Neutrophil (primary cell): ENCODE data around the gene TBCD.

ENCODE experiments used
- H3K27ac ChIP-seq: fragments of 200-600 bp; sonication (generic); 2 replicates; pipeline ENCODE4 v1.5.1; 2016; ENCODE audit warnings: mild to moderate bottlenecking, moderate library complexity
- H3K27me3 ChIP-seq: fragments of 200-600 bp; sonication (generic); 2 replicates; pipeline ENCODE4 v1.6.0; 2016; ENCODE audit warnings: mild to moderate bottlenecking
- H3K36me3 ChIP-seq: fragments of 200-600 bp; sonication (generic); 2 replicates; pipeline ENCODE4 v1.5.1; 2017
- H3K4me1 ChIP-seq, 2 experiments: fragments of 200-600 bp in 1 of 2; sonication (generic) in 1 of 2; 1 replicate in 1 of 2; 2 replicates in 1 of 2; pipeline versions ENCODE4 v1.5.1 to v1.6.1; 2013 to 2016; ENCODE audit warnings: low read depth in 1 of 2, low read length in 1 of 2, mild to moderate bottlenecking in 1 of 2, moderate library complexity in 1 of 2; ENCODE audit not compliant: control insufficient read depth in 1 of 2, insufficient read depth in 1 of 2
- H3K4me3 ChIP-seq, 2 experiments: fragments of 200-600 bp in 1 of 2; sonication (generic) in 1 of 2; 1 replicate in 1 of 2; 2 replicates in 1 of 2; pipeline ENCODE4 v1.5.1; 2013 to 2016; ENCODE audit warnings: low read depth in 1 of 2, low read length in 1 of 2, mild to moderate bottlenecking in 1 of 2, moderate library complexity in 1 of 2
- H3K9me3 ChIP-seq: fragments of 200-600 bp; sonication (generic); 2 replicates; pipeline ENCODE4 v1.5.1; 2016
- TF ChIP-seq, protein P1 (sequence below): fragments of 200-600 bp; sonication (generic); IDR thresholded peaks from 2 replicates; pipeline ENCODE4 v1.5.1; 2016; ENCODE audit warnings: antibody characterized with exemption

The TBCD gene

DNA sequence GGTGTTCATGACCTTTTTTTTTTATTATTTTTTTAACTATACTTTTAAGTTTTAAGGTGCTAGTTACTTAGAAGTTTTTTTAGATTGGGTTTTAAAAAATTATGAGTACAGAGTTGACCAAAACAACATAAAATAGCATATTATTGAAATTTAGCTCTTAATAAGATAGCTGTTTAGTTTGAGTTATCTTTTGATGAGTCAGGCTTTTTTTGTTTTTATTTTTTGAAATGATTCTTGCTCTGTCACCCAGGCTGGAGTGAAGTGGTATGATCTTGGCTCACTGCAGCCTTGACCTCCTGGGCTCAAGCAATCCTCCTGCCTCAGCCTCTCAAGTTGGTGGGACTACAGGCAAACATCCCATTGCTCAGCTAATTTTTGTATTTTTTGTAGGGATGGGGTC lies 74.3 kb downstream of the TBCD start:
- TF ChIP-seq, protein P1, sequence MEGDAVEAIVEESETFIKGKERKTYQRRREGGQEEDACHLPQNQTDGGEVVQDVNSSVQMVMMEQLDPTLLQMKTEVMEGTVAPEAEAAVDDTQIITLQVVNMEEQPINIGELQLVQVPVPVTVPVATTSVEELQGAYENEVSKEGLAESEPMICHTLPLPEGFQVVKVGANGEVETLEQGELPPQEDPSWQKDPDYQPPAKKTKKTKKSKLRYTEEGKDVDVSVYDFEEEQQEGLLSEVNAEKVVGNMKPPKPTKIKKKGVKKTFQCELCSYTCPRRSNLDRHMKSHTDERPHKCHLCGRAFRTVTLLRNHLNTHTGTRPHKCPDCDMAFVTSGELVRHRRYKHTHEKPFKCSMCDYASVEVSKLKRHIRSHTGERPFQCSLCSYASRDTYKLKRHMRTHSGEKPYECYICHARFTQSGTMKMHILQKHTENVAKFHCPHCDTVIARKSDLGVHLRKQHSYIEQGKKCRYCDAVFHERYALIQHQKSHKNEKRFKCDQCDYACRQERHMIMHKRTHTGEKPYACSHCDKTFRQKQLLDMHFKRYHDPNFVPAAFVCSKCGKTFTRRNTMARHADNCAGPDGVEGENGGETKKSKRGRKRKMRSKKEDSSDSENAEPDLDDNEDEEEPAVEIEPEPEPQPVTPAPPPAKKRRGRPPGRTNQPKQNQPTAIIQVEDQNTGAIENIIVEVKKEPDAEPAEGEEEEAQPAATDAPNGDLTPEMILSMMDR = no peak
- no peaks in the 10 kb centered on the region for H3K36me3 ChIP-seq
- no peak overlapping the region for H3K27ac ChIP-seq
- no peak overlapping the region for H3K4me3 ChIP-seq
- no peaks in the 10 kb centered on the region for H3K27me3 ChIP-seq
- no peaks in the 10 kb centered on the region for H3K4me1 ChIP-seq
- H3K9me3 ChIP-seq = no peaks in the 10 kb centered on the region

- Histone ChIP-seq H3K36me3 (no peaks in the 10 kb centered on the region), H3K9me3 (no peaks in the 10 kb centered on the region), H3K4me1 (no peaks in the 10 kb centered on the region), H3K27me3 (no peaks in the 10 kb centered on the region), H3K4me3 (no peak overlapping the region), H3K27ac (no peak overlapping the region)
- TF ChIP-seq, protein P1 = no peak
Measured at GRCh38 chr17:82826956-82827355, 75.1 kb downstream of the TBCD start.

GRCh38 chr17:82828875-82829487 lies 77.1 kb downstream of the TBCD start:
- Histone ChIP-seq H3K4me1 (no peaks in the 10 kb centered on the region), H3K27ac (no peak overlapping the region), H3K36me3 (no peaks in the 10 kb centered on the region), H3K27me3 (no peaks in the 10 kb centered on the region), H3K4me3 (no peak overlapping the region), H3K9me3 (no peaks in the 10 kb centered on the region)
- TF ChIP-seq, protein P1 = no peak

GRCh38 chr17:82830249-82830661 lies 78.4 kb downstream of the TBCD start:
- Histone ChIP-seq H3K36me3 (no peaks in the 10 kb centered on the region), H3K4me1 (no peaks in the 10 kb centered on the region), H3K4me3 (no peak overlapping the region), H3K27me3 (no peaks in the 10 kb centered on the region), H3K27ac (no peak overlapping the region), H3K9me3 (no peaks in the 10 kb centered on the region)
- TF ChIP-seq, protein P1 = no peak

DNA sequence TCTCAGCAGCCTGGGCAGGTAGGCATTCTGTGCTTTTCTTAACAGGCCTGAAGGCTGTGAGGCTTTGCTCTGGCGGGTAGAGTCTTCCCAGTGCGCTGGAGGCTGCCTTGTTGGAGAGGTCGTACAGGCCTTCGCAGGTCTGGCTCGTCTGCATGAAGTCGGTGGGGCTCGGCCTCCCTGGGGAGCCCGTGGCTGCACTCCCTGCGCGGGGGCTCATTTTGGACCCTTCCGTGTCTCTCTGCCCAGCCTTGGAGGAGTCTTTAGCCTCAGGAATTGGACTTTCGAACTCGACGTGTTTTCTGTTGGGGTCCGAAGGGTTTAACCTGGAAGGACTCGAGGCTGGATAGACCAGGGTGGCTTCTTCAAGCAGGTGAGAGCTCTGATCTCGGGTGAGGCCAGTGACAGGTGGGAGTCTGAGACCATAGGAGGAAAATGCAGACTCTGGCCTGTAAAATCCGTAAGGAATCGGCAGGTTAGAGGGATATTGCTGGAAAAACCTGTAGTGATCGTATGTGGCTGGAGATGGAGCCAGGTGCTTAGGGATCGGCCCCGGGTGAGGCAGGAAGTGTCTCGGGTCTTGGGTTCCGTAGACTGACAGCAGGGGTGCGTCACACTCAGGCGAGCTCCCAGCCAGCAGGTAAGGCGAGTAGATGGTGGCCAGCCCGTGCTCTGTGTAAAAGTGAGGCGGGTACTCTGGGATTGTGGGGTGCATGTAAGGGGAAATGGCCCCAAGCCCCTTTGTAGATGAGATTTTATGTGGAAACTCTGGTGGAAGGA lies 79.4 kb downstream of the TBCD start:
- Histone ChIP-seq H3K36me3 (no peaks in the 10 kb centered on the region), H3K4me1 (no peaks in the 10 kb centered on the region), H3K27me3 (no peaks in the 10 kb centered on the region), H3K9me3 (no peaks in the 10 kb centered on the region), H3K4me3 (no peak overlapping the region), H3K27ac (no peak overlapping the region)
- TF ChIP-seq, protein P1 = no peak
